ENCODE results near the gene RFX5.

- no peak for TF ChIP-seq CTCF (IDR thresholded peaks at IDR 0.05)
- no peak for TF ChIP-seq POLR2A (IDR thresholded peaks at IDR 0.05)
Measured at GRCh38 chr1:151290709-151291303, 56.2 kb downstream of the RFX5 start.

All from thyroid gland (tissue), 4 donors.